ENCODE measurements around the gene UBE2I.

- TF ChIP-seq YY1 (IDR thresholded peaks at IDR 0.05; ENCODE audit: insufficient read depth, insufficient read length) (no peak), ZNF274 (IDR thresholded peaks at IDR 0.05; ENCODE audit: low read depth, low read length) (no peak), SUZ12 (IDR thresholded peaks at IDR 0.05; ENCODE audit: extremely low read depth, insufficient read depth, insufficient read length) (no peak)
Observed at GRCh38 chr16:1277151-1277598, 32.3 kb upstream of the UBE2I start.
